ENCODE data around the gene GOLGA6L10. TPM values are rescaled to one million over a fixed set of nuclear protein-coding genes. Genes with fewer than 3 reads are reported as not detected.

Gene GOLGA6L10
- total RNA-seq, 1 donor from 2014 or later, result 6.3 TPM

- TF ChIP-seq CTCF (conservative IDR thresholded peaks at IDR 0.05), result no peak
- H3K27me3 Mint-ChIP-seq, result no peaks in the 10 kb centered on the region
- peaks cover 5% of the 10 kb centered on the region for H3K4me1 Mint-ChIP-seq (ENCODE audit: unreplicated experiment)
- H3K27ac Mint-ChIP-seq, result no peak overlapping the region
- no peaks in the 10 kb centered on the region for H3K36me3 Mint-ChIP-seq
- no peaks in the 10 kb centered on the region for H3K9me3 Mint-ChIP-seq
- no peak for DNase-seq (ENCODE audit: extremely low spot score, unreplicated experiment)
- H3K4me3 Mint-ChIP-seq, result no peak overlapping the region
Observed at GRCh38 chr15:82298520-82298919, 50.8 kb downstream of the GOLGA6L10 start.

- Mint-ChIP-seq H3K27ac (no peak overlapping the region), H3K4me1 (ENCODE audit: unreplicated experiment) (peaks cover 5% of the 10 kb centered on the region), H3K27me3 (no peaks in the 10 kb centered on the region), H3K4me3 (no peak overlapping the region), H3K9me3 (no peaks in the 10 kb centered on the region), H3K36me3 (no peaks in the 10 kb centered on the region)
- no peak for TF ChIP-seq CTCF (conservative IDR thresholded peaks at IDR 0.05)
- DNase-seq (ENCODE audit: extremely low spot score, unreplicated experiment), result no peak
Observed at GRCh38 chr15:82298032-82298431, 51.2 kb downstream of the GOLGA6L10 start.

- Mint-ChIP-seq H3K4me3 (no peak overlapping the region), H3K27ac (no peak overlapping the region), H3K4me1 (ENCODE audit: unreplicated experiment) (peaks cover 5% of the 10 kb centered on the region), H3K36me3 (no peaks in the 10 kb centered on the region), H3K9me3 (no peaks in the 10 kb centered on the region), H3K27me3 (no peaks in the 10 kb centered on the region)
- no peak for TF ChIP-seq CTCF (conservative IDR thresholded peaks at IDR 0.05)
- no peak for DNase-seq (ENCODE audit: extremely low spot score, unreplicated experiment)
Observed at GRCh38 chr15:82297546-82297945, 51.7 kb downstream of the GOLGA6L10 start.

- DNase-seq (ENCODE audit: extremely low spot score, unreplicated experiment), result no peak
- Mint-ChIP-seq H3K36me3 (no peaks in the 10 kb centered on the region), H3K4me1 (ENCODE audit: unreplicated experiment) (no peaks in the 10 kb centered on the region), H3K4me3 (no peak overlapping the region), H3K27me3 (peaks cover 10% of the 10 kb centered on the region), H3K9me3 (no peaks in the 10 kb centered on the region), H3K27ac (no peak overlapping the region)
- no peak for TF ChIP-seq CTCF (conservative IDR thresholded peaks at IDR 0.05)
Observed at GRCh38 chr15:82294061-82294690, 55.1 kb downstream of the GOLGA6L10 start.

- Mint-ChIP-seq H3K36me3 (no peaks in the 10 kb centered on the region), H3K27ac (no peak overlapping the region), H3K9me3 (peaks cover 8% of the 10 kb centered on the region), H3K4me3 (no peak overlapping the region), H3K27me3 (peaks cover 12% of the 10 kb centered on the region), H3K4me1 (ENCODE audit: unreplicated experiment) (no peaks in the 10 kb centered on the region)
- TF ChIP-seq CTCF (conservative IDR thresholded peaks at IDR 0.05), result no peak
- no peak for DNase-seq (ENCODE audit: extremely low spot score, unreplicated experiment)
Observed at GRCh38 chr15:82292271-82292670, 57.0 kb downstream of the GOLGA6L10 start.

Other genes starting within 250 kb of the GOLGA6L10 start
- gene EFL1, start 86.7 kb downstream of the GOLGA6L10 start, total RNA-seq (ENCODE audit: low replicate concordance), result 17.0 and 20.0 TPM in 2 replicates
- gene SAXO2, start 86.7 kb downstream of the GOLGA6L10 start, total RNA-seq (ENCODE audit: low replicate concordance), result 2.4 and 5.8 TPM in 2 replicates
- 4.3 and 10.4 TPM in 2 replicates for gene GOLGA6L9, start 80.3 kb upstream of the GOLGA6L10 start, total RNA-seq (ENCODE audit: low replicate concordance)
- gene RPS17, start 191.0 kb upstream of the GOLGA6L10 start, total RNA-seq (ENCODE audit: low replicate concordance), result 2,088 and 2,219 TPM in 2 replicates